Mucosa of stomach (tissue), 1 donor: Measurements from ENCODE around the gene RGS18.
"Not testable (repeated sequence)": the region's sequence is repeated elsewhere in the genome, so short reads cannot be mapped to it uniquely, and the experiment has no call there.

Experiments used
- H3K27me3 ChIP-seq: one replicate; pipeline ENCODE4 v1.7.0; 2013; ENCODE audit warnings: mild to moderate bottlenecking, low read length; ENCODE audit not compliant: control insufficient read depth, insufficient read depth
- H3K36me3 ChIP-seq: one replicate; pipeline ENCODE4 v1.7.0; 2013; ENCODE audit warnings: low read length; ENCODE audit not compliant: control insufficient read depth, insufficient read depth
- H3K4me1 ChIP-seq: one replicate; pipeline ENCODE4 v1.7.0; 2013; ENCODE audit warnings: mild to moderate bottlenecking, low read length; ENCODE audit not compliant: control insufficient read depth, insufficient read depth
- H3K4me3 ChIP-seq: one replicate; pipeline ENCODE4 v1.7.0; 2013; ENCODE audit warnings: low read length
- H3K9ac ChIP-seq: one replicate; pipeline ENCODE4 v1.7.0; 2013; ENCODE audit warnings: mild to moderate bottlenecking, low read length, moderate library complexity
- H3K9me3 ChIP-seq: one replicate; pipeline ENCODE4 v1.7.0; 2013; ENCODE audit warnings: mild to moderate bottlenecking, low read length, moderate library complexity; ENCODE audit not compliant: control insufficient read depth
- donor health status: Pancreatic carcinoma.

The RGS18 gene

GRCh38 chr1:192225703-192226102 lies 67.4 kb downstream of the RGS18 start:
- no peaks in the 10 kb centered on the region for H3K4me1 ChIP-seq
- no peaks in the 10 kb centered on the region for H3K27me3 ChIP-seq
- no peak overlapping the region for H3K4me3 ChIP-seq
- no peaks in the 10 kb centered on the region for H3K36me3 ChIP-seq
- no peak overlapping the region for H3K9ac ChIP-seq
- no peaks in the 10 kb centered on the region for H3K9me3 ChIP-seq

DNA sequence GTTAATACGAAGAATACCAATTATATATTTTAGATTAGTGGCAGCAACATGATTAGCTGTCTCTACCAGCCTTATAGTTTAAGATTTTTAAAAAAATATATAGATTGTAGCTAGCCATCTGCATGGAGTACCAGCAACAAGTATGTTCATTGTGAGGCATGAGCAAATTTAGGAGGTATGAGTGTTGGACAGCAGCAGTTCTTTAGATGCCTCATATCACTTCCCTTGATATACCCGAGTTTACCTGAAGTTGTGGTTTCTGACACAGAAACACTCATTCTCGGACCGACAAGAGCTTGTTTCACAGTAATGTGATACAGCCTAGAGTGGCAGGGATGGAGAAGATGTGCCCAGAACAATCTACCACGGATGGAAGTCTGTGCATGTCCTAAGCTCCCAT lies 69.1 kb downstream of the RGS18 start:
- no peaks in the 10 kb centered on the region for H3K4me1 ChIP-seq
- H3K36me3 ChIP-seq, result no peaks in the 10 kb centered on the region
- no peaks in the 10 kb centered on the region for H3K27me3 ChIP-seq
- H3K4me3 ChIP-seq, result no peak overlapping the region
- H3K9me3 ChIP-seq, result no peaks in the 10 kb centered on the region
- H3K9ac ChIP-seq, result no peak overlapping the region

DNA sequence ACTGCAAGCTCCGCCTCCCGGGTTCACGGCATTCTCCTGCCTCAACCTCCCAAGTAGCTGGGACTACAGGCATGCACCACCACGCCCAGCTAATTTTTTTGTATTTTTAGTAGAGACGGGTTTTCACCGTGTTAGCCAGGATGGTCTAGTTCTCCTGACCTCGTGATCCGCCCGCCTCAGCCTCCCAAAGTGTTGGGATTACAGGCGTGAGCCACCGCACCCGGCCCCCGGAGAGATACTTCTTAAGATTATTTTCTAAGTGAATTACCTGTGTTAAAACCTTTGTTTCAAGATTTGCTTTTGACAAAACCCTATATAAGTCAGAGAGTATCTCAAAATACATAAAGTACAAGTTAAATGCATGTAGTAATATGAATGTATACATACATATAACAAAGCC lies 69.7 kb downstream of the RGS18 start:
- not testable (repeated sequence) for H3K9me3 ChIP-seq, H3K4me1 ChIP-seq, H3K36me3 ChIP-seq, H3K27me3 ChIP-seq, H3K4me3 ChIP-seq, H3K9ac ChIP-seq

DNA sequence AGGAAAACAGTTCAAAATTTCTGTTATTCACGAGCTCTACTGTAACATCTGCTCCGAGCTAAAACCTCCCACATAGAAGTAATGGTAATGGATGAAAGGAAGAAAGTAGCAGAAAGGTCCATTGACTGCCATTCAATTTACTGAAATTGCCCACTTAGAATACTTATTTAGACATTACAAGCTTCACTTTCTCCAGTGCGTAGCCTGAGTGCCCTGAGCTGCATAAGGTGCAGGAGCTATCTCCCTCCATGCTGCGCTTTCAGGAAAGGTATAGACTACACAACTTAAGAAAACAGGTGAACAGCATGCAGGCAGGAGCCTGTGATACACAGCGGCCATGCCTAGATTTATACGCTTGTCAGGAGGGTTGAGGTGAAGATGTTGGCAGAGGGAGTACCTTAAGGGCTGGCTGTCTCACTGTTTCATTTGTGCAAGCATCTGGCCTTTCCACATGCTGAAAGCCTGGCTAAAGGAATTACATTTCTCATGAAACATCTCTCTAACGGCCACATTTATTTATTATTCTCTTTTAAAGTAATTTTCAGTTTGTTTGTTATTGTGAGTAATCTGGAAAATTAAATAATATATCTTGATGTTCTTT lies 74.7 kb downstream of the RGS18 start:
- no peaks in the 10 kb centered on the region for H3K9me3 ChIP-seq

DNA sequence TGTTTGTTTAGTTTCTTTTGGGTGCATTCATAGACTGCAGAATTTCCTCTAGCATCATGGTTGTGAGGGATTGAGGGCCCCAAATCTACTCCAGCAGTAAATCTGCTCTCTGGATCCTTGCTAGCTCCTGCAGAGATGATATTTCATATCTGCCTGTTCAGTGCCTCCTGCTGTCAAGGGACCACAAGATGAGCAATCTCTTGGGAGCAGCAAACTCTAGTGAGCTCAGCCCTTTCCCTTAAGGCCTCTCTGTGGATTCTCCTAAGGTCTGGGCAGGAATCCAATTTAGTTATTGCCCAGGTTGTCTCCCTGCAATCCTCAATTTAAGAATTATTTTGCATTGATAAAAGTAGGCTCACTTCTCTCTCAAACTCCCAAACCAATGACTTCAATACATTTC lies 76.9 kb downstream of the RGS18 start:
- no peaks in the 10 kb centered on the region for H3K27me3 ChIP-seq

More for the DNA sequence above, 74.7 kb downstream of the RGS18 start:
- H3K4me3 ChIP-seq, result no peak overlapping the region
- no peak overlapping the region for H3K9ac ChIP-seq
- no peaks in the 10 kb centered on the region for H3K27me3 ChIP-seq
- no peaks in the 10 kb centered on the region for H3K36me3 ChIP-seq
- no peaks in the 10 kb centered on the region for H3K4me1 ChIP-seq

More for the DNA sequence above, 76.9 kb downstream of the RGS18 start:
- Histone ChIP-seq H3K9ac (no peak overlapping the region), H3K36me3 (no peaks in the 10 kb centered on the region), H3K4me3 (no peak overlapping the region), H3K9me3 (no peaks in the 10 kb centered on the region), H3K4me1 (no peaks in the 10 kb centered on the region)
